Activated T-cell treated with anti-CD3 and anti-CD28 coated beads, Interleukin-2, amount 50 U/mL, for 4 hours (primary cell): ENCODE results near the gene MAPT. TPM values are rescaled to one million over a fixed set of nuclear protein-coding genes. Genes with fewer than 3 reads are reported as not detected.

Experiments
- ATAC-seq, 2 donors: fragments of 200-7000 bp; cut with Tn5 transposase; one replicate each; pipeline ENCODE4 v1.10.0; 2021
- DNase-seq: peaks from one replicate; pipeline ENCODE4 v3.0.0-alpha.2; 2020
- H3K27me3 Mint-ChIP-seq: one replicate; pipeline ENCODE4 v1.8.0; 2021; ENCODE audit warnings: low read depth, mixed read lengths
- H3K36me3 Mint-ChIP-seq: one replicate; pipeline ENCODE4 v1.8.0; 2022; ENCODE audit warnings: mixed read lengths; ENCODE audit not compliant: insufficient read depth
- H3K4me1 Mint-ChIP-seq: one replicate; pipeline ENCODE4 v1.8.0; 2021; ENCODE audit warnings: low read depth, mixed read lengths
- H3K4me3 Mint-ChIP-seq: one replicate; pipeline ENCODE4 v1.8.0; 2021; ENCODE audit warnings: mild to moderate bottlenecking, moderate library complexity, mixed read lengths
- H3K9me3 Mint-ChIP-seq: one replicate; pipeline ENCODE4 v1.8.0; 2021; ENCODE audit warnings: mixed read lengths
- total RNA-seq, 3 donors: library from RNA; stranded (reverse); gene quantifications; one replicate each; pipeline ENCODE4 v1.2.1, GENCODE V29; 2021

The MAPT gene
- total RNA-seq, 3 donors from 2014 or later, result 1.3 to 1.8 (median 1.8) TPM

DNA sequence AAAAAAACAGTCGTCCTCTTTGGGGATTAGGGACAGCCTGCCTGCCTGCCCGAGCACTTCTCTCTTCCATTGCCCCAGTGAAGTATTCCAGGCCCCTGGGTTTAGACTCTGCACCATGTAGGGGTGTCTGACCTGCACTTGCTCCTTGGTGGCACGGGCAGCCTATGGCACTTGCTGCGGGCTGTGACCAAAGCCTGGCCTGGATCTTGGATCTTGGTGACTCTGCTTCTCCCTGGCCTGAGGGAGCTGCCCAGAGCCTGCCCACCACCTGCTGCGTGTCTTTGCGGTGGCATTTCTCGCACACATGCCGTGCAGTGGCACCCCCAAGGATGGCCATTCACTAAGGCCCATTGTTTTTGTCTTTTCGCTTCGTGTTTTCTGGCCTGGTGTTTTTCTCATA is 98.5 kb downstream of the MAPT start:
- Mint-ChIP-seq H3K9me3 (no peaks in the 10 kb centered on the region), H3K4me3 (no peak overlapping the region), H3K27me3 (no peaks in the 10 kb centered on the region), H3K36me3 (no peaks in the 10 kb centered on the region), H3K4me1 (no peaks in the 10 kb centered on the region)
- DNase-seq (no peak), ATAC-seq (no peak)

DNA sequence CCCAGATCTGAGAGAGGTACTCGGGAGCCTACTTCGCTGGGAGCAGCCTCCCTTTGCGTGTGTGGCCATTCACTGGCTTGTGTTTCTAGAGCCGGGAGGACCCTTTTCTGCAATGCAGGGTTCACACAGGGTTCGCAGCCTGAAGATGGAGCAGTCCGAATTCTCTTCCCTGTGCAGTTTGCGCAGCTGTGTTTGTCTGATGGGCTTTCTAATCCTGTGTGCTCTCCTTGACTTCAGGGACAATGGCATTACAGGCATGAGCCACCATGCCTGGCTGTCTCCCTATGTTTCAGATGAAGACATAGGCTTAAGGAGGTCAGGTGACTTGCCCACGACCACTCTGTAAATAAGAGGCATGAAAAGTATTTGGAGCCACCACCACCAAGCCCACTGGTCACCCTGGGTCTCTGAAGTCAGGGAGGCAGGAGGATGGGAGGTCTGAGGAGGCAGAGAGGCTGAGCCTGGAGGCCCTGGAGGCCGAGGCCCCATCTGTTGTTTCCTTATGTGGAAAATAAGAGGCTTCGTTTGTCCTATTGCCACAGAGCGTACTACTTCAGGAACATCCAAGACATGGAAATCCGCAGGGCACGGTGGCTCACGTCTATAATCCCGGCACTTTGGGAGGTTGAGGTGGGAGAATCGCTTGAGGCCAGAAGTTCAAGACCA is 99.7 kb downstream of the MAPT start:
- H3K36me3 Mint-ChIP-seq, result no peaks in the 10 kb centered on the region
- H3K9me3 Mint-ChIP-seq, result no peaks in the 10 kb centered on the region
- H3K4me3 Mint-ChIP-seq, result no peak overlapping the region
- H3K27me3 Mint-ChIP-seq, result no peaks in the 10 kb centered on the region
- H3K4me1 Mint-ChIP-seq, result no peaks in the 10 kb centered on the region
- DNase-seq (no peak), ATAC-seq (no peak)

DNA sequence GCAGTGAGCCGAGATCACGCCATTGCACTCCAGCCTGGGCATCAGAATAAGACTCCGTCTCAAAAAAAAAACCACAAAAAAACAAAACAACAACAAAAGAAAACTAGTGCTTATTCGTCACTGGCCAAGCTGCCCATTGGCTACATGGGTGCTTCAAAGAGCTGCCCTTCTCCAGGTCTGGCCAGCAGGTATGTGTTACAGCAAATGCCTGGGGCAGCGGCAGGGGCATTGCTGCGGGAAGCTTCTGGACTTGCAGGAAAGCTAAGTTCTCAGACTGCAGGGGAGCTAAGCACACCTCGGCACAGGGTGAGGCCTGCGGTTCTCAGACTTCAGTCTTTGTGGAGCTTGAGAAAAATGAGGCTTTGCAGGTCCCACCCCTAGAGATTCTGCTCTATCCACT is 100.6 kb downstream of the MAPT start:
- H3K36me3 Mint-ChIP-seq, result no peaks in the 10 kb centered on the region
- no peak for DNase-seq
- no peaks in the 10 kb centered on the region for H3K9me3 Mint-ChIP-seq
- no peak for ATAC-seq
- H3K4me3 Mint-ChIP-seq, result no peak overlapping the region
- H3K4me1 Mint-ChIP-seq, result no peaks in the 10 kb centered on the region
- no peaks in the 10 kb centered on the region for H3K27me3 Mint-ChIP-seq

DNA sequence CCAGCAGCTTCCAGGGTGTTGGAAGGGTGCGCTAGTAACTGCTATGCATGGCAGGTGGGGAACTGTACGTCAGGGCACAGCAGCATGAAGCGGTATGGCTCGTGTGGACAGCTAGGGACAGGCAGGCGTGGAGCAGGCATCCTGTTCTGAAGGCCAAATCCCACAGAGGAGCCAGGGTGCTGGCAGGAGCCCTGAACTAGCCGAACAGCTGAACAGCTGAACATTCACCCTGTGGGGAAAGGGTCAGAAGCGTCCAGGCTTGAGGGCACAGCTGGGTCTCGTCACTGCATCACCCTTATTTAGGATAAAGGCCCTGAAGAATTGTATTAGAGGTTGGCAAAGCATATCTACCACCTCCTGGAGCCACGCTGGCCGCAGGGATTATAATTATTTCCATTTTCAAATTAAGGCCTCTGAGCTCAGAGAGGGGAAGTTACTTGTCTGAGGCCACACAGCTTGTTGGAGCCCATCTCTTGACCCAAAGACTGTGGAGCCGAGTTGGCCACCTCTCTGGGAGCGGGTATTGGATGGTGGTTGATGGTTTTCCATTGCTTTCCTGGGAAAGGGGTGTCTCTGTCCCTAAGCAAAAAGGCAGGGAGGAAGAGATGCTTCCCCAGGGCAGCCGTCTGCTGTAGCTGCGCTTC is 101.4 kb downstream of the MAPT start:
- H3K4me1 Mint-ChIP-seq, result no peaks in the 10 kb centered on the region
- H3K4me3 Mint-ChIP-seq, result no peak overlapping the region

DNA sequence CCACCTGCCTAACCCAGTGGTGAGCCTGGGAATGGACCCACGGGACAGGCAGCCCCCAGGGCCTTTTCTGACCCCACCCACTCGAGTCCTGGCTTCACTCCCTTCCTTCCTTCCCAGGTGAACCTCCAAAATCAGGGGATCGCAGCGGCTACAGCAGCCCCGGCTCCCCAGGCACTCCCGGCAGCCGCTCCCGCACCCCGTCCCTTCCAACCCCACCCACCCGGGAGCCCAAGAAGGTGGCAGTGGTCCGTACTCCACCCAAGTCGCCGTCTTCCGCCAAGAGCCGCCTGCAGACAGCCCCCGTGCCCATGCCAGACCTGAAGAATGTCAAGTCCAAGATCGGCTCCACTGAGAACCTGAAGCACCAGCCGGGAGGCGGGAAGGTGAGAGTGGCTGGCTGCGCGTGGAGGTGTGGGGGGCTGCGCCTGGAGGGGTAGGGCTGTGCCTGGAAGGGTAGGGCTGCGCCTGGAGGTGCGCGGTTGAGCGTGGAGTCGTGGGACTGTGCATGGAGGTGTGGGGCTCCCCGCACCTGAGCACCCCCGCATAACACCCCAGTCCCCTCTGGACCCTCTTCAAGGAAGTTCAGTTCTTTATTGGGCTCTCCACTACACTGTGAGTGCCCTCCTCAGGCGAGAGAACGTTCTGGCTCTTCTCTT is 102.1 kb downstream of the MAPT start:
- Mint-ChIP-seq H3K9me3 (no peaks in the 10 kb centered on the region), H3K36me3 (no peaks in the 10 kb centered on the region), H3K27me3 (no peaks in the 10 kb centered on the region), H3K4me3 (no peak overlapping the region), H3K4me1 (no peaks in the 10 kb centered on the region)
- DNase-seq (no peak), ATAC-seq (no peak)

More for the DNA sequence above, 101.4 kb downstream of the MAPT start:
- H3K9me3 Mint-ChIP-seq, result no peaks in the 10 kb centered on the region
- ATAC-seq (no peak), DNase-seq (no peak)
- H3K36me3 Mint-ChIP-seq, result no peaks in the 10 kb centered on the region
- H3K27me3 Mint-ChIP-seq, result no peaks in the 10 kb centered on the region

DNA sequence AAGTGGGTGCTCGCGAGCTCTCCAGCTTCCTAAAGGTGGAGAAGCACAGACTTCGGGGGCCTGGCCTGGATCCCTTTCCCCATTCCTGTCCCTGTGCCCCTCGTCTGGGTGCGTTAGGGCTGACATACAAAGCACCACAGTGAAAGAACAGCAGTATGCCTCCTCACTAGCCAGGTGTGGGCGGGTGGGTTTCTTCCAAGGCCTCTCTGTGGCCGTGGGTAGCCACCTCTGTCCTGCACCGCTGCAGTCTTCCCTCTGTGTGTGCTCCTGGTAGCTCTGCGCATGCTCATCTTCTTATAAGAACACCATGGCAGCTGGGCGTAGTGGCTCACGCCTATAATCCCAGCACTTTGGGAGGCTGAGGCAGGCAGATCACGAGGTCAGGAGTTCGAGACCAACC is 102.8 kb downstream of the MAPT start:
- H3K4me3 Mint-ChIP-seq, result no peak overlapping the region
- no peak for DNase-seq
- H3K9me3 Mint-ChIP-seq, result no peaks in the 10 kb centered on the region
- no peaks in the 10 kb centered on the region for H3K36me3 Mint-ChIP-seq
- no peak for ATAC-seq
- no peaks in the 10 kb centered on the region for H3K4me1 Mint-ChIP-seq
- no peaks in the 10 kb centered on the region for H3K27me3 Mint-ChIP-seq

DNA sequence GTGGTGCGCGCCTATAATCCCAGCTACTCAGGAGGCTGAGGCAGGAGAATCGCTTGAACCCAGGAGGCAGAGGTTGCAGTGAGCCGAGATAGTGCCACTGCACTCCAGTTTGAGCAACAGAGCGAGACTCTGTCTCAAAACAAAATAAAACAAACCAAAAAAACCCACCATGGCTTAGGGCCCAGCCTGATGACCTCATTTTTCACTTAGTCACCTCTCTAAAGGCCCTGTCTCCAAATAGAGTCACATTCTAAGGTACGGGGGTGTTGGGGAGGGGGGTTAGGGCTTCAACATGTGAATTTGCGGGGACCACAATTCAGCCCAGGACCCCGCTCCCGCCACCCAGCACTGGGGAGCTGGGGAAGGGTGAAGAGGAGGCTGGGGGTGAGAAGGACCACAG is 103.3 kb downstream of the MAPT start:
- Mint-ChIP-seq H3K27me3 (no peaks in the 10 kb centered on the region), H3K4me3 (no peak overlapping the region), H3K4me1 (no peaks in the 10 kb centered on the region), H3K36me3 (no peaks in the 10 kb centered on the region), H3K9me3 (no peaks in the 10 kb centered on the region)
- ATAC-seq (no peak), DNase-seq (no peak)

DNA sequence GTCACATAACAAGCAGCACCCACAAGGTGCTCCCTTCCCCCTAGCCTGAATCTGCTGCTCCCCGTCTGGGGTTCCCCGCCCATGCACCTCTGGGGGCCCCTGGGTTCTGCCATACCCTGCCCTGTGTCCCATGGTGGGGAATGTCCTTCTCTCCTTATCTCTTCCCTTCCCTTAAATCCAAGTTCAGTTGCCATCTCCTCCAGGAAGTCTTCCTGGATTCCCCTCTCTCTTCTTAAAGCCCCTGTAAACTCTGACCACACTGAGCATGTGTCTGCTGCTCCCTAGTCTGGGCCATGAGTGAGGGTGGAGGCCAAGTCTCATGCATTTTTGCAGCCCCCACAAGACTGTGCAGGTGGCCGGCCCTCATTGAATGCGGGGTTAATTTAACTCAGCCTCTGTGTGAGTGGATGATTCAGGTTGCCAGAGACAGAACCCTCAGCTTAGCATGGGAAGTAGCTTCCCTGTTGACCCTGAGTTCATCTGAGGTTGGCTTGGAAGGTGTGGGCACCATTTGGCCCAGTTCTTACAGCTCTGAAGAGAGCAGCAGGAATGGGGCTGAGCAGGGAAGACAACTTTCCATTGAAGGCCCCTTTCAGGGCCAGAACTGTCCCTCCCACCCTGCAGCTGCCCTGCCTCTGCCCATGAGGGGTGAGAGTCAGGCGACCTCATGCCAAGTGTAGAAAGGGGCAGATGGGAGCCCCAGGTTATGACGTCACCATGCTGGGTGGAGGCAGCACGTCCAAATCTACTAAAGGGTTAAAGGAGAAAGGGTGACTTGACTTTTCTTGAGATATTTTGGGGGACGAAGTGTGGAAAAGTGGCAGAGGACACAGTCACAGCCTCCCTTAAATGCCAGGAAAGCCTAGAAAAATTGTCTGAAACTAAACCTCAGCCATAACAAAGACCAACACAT is 104.9 kb downstream of the MAPT start, which contains the start of gene STH:
Gene STH, plus strand, starts transcription at position 264 of the 913 bp plus-strand sequence. Its CDS starts 30 bp downstream, at position 294.
- H3K4me1 Mint-ChIP-seq, result no peaks in the 10 kb centered on the region
- H3K27me3 Mint-ChIP-seq, result no peaks in the 10 kb centered on the region
- no peak for DNase-seq
- H3K4me3 Mint-ChIP-seq, result no peak within 1 kb of the TSS
- H3K9me3 Mint-ChIP-seq, result no peaks in the 10 kb centered on the region
- H3K36me3 Mint-ChIP-seq, result no peaks in the 10 kb centered on the region
- no peak for ATAC-seq

DNA sequence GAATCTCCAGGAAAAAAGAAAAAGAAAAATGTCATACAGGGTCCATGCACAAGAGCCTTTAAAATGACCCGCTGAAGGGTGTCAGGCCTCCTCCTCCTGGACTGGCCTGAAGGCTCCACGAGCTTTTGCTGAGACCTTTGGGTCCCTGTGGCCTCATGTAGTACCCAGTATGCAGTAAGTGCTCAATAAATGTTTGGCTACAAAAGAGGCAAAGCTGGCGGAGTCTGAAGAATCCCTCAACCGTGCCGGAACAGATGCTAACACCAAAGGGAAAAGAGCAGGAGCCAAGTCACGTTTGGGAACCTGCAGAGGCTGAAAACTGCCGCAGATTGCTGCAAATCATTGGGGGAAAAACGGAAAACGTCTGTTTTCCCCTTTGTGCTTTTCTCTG is 105.5 kb downstream of the MAPT start:
- ATAC-seq (no peak), DNase-seq (no peak)
- H3K9me3 Mint-ChIP-seq, result no peaks in the 10 kb centered on the region
- H3K27me3 Mint-ChIP-seq, result no peaks in the 10 kb centered on the region
- H3K4me1 Mint-ChIP-seq, result no peaks in the 10 kb centered on the region
- H3K4me3 Mint-ChIP-seq, result no peak overlapping the region
- no peaks in the 10 kb centered on the region for H3K36me3 Mint-ChIP-seq

DNA sequence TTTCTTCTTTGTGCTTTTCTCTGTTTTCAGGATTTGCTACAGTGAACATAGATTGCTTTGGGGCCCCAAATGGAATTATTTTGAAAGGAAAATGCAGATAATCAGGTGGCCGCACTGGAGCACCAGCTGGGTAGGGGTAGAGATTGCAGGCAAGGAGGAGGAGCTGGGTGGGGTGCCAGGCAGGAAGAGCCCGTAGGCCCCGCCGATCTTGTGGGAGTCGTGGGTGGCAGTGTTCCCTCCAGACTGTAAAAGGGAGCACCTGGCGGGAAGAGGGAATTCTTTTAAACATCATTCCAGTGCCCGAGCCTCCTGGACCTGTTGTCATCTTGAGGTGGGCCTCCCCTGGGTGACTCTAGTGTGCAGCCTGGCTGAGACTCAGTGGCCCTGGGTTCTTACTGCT is 105.9 kb downstream of the MAPT start:
- H3K9me3 Mint-ChIP-seq, result no peaks in the 10 kb centered on the region
- H3K27me3 Mint-ChIP-seq, result no peaks in the 10 kb centered on the region
- no peak for DNase-seq
- H3K4me1 Mint-ChIP-seq, result no peaks in the 10 kb centered on the region
- ATAC-seq, result no peak
- H3K36me3 Mint-ChIP-seq, result no peaks in the 10 kb centered on the region
- H3K4me3 Mint-ChIP-seq, result no peak overlapping the region

DNA sequence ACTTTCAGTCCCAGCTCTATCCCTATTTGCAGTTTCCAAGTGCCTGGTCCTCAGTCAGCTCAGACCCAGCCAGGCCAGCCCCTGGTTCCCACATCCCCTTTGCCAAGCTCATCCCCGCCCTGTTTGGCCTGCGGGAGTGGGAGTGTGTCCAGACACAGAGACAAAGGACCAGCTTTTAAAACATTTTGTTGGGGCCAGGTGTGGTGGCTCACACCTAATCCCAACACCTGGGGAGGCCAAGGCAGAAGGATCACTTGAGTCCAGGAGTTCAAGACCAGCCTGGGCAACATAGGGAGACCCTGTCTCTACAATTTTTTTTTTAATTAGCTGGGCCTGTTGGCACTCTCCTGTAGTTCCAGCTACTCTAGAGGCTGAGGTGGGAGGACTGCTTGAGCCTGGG is 106.4 kb downstream of the MAPT start:
- DNase-seq, result no peak
- Mint-ChIP-seq H3K36me3 (no peaks in the 10 kb centered on the region), H3K4me3 (no peak overlapping the region)

DNA sequence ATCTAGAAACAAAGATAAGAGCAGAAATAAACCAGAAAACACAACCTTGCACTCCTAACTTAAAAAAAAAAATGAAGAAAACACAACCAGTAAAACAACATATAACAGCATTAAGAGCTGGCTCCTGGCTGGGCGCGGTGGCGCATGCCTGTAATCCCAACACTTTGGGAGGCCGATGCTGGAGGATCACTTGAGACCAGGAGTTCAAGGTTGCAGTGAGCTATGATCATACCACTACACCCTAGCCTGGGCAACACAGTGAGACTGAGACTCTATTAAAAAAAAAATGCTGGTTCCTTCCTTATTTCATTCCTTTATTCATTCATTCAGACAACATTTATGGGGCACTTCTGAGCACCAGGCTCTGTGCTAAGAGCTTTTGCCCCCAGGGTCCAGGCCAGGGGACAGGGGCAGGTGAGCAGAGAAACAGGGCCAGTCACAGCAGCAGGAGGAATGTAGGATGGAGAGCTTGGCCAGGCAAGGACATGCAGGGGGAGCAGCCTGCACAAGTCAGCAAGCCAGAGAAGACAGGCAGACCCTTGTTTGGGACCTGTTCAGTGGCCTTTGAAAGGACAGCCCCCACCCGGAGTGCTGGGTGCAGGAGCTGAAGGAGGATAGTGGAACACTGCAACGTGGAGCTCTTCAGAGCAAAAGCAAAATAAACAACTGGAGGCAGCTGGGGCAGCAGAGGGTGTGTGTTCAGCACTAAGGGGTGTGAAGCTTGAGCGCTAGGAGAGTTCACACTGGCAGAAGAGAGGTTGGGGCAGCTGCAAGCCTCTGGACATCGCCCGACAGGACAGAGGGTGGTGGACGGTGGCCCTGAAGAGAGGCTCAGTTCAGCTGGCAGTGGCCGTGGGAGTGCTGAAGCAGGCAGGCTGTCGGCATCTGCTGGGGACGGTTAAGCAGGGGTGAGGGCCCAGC is 107.3 kb downstream of the MAPT start:
- no peaks in the 10 kb centered on the region for H3K4me1 Mint-ChIP-seq
- ATAC-seq (no peak), DNase-seq (no peak)
- no peaks in the 10 kb centered on the region for H3K36me3 Mint-ChIP-seq
- H3K9me3 Mint-ChIP-seq, result no peaks in the 10 kb centered on the region
- no peak overlapping the region for H3K4me3 Mint-ChIP-seq
- H3K27me3 Mint-ChIP-seq, result no peaks in the 10 kb centered on the region

More for the DNA sequence above, 106.4 kb downstream of the MAPT start:
- no peak for ATAC-seq
- no peaks in the 10 kb centered on the region for H3K27me3 Mint-ChIP-seq
- H3K4me1 Mint-ChIP-seq, result no peaks in the 10 kb centered on the region
- no peaks in the 10 kb centered on the region for H3K9me3 Mint-ChIP-seq

DNA sequence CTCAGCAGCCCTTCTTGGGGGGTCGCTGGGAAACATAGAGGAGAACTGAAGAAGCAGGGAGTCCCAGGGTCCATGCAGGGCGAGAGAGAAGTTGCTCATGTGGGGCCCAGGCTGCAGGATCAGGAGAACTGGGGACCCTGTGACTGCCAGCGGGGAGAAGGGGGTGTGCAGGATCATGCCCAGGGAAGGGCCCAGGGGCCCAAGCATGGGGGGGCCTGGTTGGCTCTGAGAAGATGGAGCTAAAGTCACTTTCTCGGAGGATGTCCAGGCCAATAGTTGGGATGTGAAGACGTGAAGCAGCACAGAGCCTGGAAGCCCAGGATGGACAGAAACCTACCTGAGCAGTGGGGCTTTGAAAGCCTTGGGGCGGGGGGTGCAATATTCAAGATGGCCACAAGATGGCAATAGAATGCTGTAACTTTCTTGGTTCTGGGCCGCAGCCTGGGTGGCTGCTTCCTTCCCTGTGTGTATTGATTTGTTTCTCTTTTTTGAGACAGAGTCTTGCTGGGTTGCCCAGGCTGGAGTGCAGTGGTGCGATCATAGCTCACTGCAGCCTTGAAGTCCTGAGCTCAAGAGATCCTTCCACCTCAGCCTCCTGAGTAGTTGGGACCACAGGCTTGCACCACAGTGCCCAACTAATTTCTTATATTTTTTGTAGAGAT is 108.1 kb downstream of the MAPT start:
- no peaks in the 10 kb centered on the region for H3K4me1 Mint-ChIP-seq
- no peak overlapping the region for H3K4me3 Mint-ChIP-seq
- DNase-seq (peak; percentile 76), ATAC-seq (peak; percentile 89 to 91)
- no peaks in the 10 kb centered on the region for H3K27me3 Mint-ChIP-seq
- no peaks in the 10 kb centered on the region for H3K9me3 Mint-ChIP-seq
- H3K36me3 Mint-ChIP-seq, result no peaks in the 10 kb centered on the region
